8988T (cell line): ENCODE measurements around the gene USP50.
"Not testable (repeated sequence)": the region's sequence is repeated elsewhere in the genome, so short reads cannot be mapped to it uniquely, and the experiment has no call there.

Experiments used
- DNase-seq: peaks from one replicate; pipeline ENCODE4 v3.0.0; 2011

Gene USP50

DNA sequence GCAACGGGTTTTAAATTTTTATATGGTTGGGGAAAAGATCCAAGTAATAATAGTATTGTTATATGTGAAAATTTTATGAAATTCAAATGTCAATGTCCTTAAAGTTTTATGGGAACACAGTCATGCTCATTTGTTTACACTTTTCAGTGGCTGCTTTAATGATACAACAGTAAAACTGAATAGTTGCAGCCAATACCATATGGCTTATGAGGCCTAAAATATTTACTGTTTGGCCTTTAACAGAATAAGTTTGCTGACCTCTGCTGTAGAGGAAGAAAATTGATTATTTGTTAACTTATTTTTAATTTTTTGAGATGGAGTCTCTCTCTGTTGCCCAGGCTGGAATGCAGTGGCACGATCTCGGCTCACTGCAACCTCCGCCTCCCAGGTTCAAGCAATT is 44.7 kb downstream of the USP50 start:
- DNase-seq = no peak

DNA sequence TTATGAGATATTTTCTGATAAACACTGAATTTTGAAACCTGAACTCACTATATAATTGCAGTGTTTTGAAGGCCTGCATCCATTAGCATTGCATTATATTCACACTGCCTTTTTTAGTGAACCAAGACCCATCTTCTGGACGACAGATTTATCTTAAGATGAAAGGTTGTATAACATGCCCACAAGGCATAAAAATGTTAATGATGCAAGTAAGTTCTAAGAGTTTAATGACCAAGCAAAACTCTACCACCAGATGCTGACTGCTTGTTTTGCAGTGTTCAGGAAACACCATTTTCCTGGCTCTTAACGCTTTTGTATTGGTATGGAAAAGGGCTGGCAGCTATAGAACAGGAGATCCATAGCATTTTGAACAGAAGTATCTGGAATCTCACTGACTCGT is 46.1 kb downstream of the USP50 start:
- no peak for DNase-seq

DNA sequence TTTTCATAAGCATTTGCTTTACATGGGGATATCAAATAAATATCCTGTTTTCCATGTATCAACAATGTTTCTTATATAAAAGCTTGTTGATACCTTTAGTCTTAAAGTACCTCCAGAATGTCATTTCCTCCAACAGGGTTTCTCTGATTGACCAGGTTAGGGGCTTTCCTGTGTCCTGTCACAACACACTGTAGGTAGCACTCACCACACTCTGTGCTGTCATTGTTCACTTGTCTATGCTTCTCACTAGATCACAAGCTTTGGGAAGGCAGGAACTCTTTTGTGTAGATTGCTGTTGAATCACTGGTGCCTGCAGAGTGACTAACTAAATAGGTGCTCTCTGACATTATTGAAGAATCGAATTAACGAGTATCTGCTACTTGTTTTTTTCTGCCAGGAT is 49.8 kb downstream of the USP50 start:
- DNase-seq = no peak

DNA sequence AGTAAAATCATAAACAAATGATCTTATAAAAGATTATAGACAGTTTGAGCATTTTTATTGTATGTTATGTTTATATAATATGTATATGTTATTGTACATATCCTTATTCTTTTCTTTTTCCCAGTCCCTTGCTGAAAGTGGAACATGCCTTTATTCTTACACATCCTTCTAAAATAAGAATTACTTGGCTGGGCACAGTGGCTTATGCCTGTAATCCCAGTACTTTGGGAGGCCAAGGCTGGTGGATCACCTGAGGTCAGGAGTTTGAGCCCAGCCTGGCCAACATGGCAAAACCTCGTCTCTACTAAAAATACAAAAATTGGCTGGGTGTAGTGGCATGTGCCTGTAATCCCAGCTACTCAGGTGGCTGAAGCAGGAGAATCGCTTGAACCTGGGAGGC is 51.9 kb downstream of the USP50 start:
- not testable (repeated sequence) for DNase-seq

DNA sequence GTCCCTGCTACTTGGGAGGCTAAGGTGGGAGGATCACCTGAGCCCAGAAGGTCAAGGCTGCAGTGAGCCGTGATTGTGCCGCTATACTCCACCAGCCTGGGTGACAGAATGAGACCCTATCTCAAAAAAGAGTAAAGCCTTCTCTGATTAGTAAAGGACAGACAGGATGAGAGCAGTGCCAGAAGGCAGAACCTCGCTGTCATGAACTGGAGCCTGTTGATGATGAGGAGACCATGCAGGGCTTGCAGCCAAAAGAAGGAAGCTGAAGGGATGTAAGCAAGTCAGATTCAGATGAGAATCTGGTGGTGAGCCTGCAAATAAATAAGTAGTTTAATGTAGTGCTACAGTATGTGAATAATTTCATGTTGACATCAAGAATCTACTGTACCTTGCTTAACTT is 52.8 kb downstream of the USP50 start:
- no peak for DNase-seq

GRCh38 chr15:50487287-50487686 is 59.2 kb downstream of the USP50 start:
- DNase-seq = no peak

GRCh38 chr15:50485389-50485788 is 61.1 kb downstream of the USP50 start:
- no peak for DNase-seq

DNA sequence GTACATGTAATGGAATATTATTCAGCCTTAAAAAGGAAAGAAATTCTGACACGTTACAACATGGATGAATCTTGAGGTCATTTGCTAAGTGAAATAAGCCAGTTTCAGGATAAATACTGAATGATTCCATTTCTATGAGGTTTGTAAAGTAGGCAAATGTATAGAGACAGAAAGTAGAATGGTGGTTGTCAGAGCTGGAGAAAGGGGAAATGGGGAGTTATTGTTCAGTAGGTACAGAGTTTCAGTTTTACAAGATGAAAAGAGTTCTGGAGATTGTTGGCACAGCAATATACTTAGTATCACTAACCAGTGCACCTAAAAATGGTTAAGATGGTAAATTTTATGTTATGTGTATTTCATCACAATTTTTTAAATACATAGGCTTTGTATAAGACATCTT is 61.7 kb downstream of the USP50 start:
- no peak for DNase-seq

DNA sequence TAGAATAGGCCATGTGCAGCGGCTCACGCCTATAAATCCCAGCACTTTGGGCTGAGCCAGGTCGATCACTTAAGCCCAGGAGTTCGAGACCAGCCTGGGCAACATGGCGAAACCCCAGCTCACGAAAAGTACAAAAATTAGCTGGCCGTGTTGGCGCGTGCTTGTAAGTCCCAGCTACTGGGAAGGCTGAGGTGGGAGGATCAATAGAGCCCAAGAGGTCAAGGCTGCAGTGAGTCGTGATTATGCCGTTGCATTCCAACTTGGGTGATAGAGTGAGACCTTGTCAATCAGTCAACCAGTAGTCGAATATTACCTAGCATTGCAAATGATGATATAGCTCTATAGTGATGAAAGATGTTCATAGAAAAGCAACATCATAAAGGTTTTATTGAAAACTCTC is 70.3 kb downstream of the USP50 start:
- no peak for DNase-seq

- DNase-seq = no peak
Measured at GRCh38 chr15:50471072-50471471, 75.4 kb downstream of the USP50 start.

GRCh38 chr15:50463423-50464358 is 82.8 kb downstream of the USP50 start:
- no peak for DNase-seq

GRCh38 chr15:50458348-50459112 is 87.9 kb downstream of the USP50 start:
- DNase-seq = no peak

DNA sequence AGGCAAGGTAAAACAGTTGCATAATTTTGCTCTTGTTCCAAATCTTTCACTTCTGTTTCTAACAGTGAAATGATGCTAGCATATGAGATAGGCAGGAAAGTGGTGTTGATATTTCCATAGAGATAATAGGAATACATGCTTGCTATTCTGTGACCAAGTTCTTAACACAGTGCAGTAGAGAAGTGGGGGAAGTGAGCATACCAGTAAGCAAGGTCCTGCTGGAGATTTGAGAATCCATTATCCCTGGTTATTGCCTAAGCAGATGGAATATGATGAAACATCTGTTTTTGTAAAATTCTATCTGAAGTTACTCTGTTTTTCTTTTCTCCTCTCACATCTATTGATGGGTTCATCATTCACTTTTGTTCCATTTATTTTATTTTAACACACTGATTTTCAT is 93.5 kb downstream of the USP50 start:
- DNase-seq = no peak
